Hepatocyte (in vitro differentiated cells): ENCODE measurements around the gene ADGRD2. TPM values are rescaled to one million over a fixed set of nuclear protein-coding genes. Genes with fewer than 3 reads are reported as not detected.

Experiments used
- DNase-seq: peaks from one replicate; pipeline ENCODE4 v3.0.0-alpha.2; 2016; ENCODE audit warnings: low spot score
- H2AFZ ChIP-seq: fragments of 200-600 bp; sonication (generic); 2 replicates; pipeline ENCODE4 v1.6.0; 2016; ENCODE audit warnings: antibody characterized with exemption, mild to moderate bottlenecking
- H3K27ac ChIP-seq: fragments of 200-600 bp; sonication (generic); 2 replicates; pipeline ENCODE4 v1.5.1; 2016; ENCODE audit warnings: mild to moderate bottlenecking
- H3K27me3 ChIP-seq: fragments of 200-600 bp; sonication (generic); 2 replicates; pipeline ENCODE4 v1.6.1; 2016
- H3K36me3 ChIP-seq: fragments of 200-600 bp; sonication (generic); replicated peaks from 2 replicates; pipeline ENCODE4 v1.5.1; 2016; ENCODE audit warnings: low read depth; ENCODE audit not compliant: insufficient read depth
- H3K4me1 ChIP-seq: fragments of 200-600 bp; sonication (generic); 2 replicates; pipeline ENCODE4 v1.5.1; 2016; ENCODE audit warnings: mild to moderate bottlenecking, moderate library complexity; ENCODE audit not compliant: insufficient read depth
- H3K4me2 ChIP-seq: fragments of 200-600 bp; sonication (generic); 2 replicates; pipeline ENCODE4 v1.6.0; 2016
- H3K4me3 ChIP-seq: fragments of 200-600 bp; sonication (generic); 2 replicates; pipeline ENCODE4 v1.5.1; 2016; ENCODE audit warnings: mild to moderate bottlenecking
- H3K79me2 ChIP-seq: fragments of 200-600 bp; sonication (generic); 2 replicates; pipeline ENCODE4 v1.6.0; 2017; ENCODE audit warnings: mild to moderate bottlenecking
- H3K9me2 ChIP-seq: fragments of 200-600 bp; sonication (generic); replicated peaks from 2 replicates; pipeline ENCODE4 v1.6.0; 2017; ENCODE audit warnings: mild to moderate bottlenecking; ENCODE audit not compliant: insufficient read depth
- H3K9me3 ChIP-seq: fragments of 200-600 bp; sonication (generic); 2 replicates; pipeline ENCODE4 v1.5.1; 2016; ENCODE audit warnings: low read depth, mild to moderate bottlenecking
- H4K20me1 ChIP-seq: fragments of 200-600 bp; sonication (generic); 2 replicates; pipeline ENCODE4 v1.6.0; 2016; ENCODE audit warnings: mild to moderate bottlenecking; ENCODE audit not compliant: insufficient read depth, poor library complexity, severe bottlenecking
- EZH2 ChIP-seq: fragments of 200-600 bp; sonication (generic); IDR thresholded peaks from 2 replicates; pipeline ENCODE4 v1.6.1; 2016; ENCODE audit warnings: antibody characterized with exemption, mild to moderate bottlenecking, borderline replicate concordance
- EZH2phosphoT487 ChIP-seq: fragments of 200-600 bp; sonication (generic); IDR thresholded peaks from one replicate; pipeline ENCODE4 v1.6.1; 2018; ENCODE audit warnings: antibody characterized with exemption, mild to moderate bottlenecking, low read depth, moderate library complexity; ENCODE audit not compliant: unreplicated experiment, severe bottlenecking
- WGBS: methylation state at CpG from one replicate; pipeline ENCODE4 v1.1.6; 2016; ENCODE audit warnings: low lambda C conversion rate; ENCODE audit errors: missing lambda C conversion rate; 5-methylcytosine and 5-hydroxymethylcytosine counted together
- polyA plus RNA-seq: library from polyadenylated mRNA; unstranded; fragments of >200 nt; fragmentation: Nextera tagmentation; extraction: Ambion mirVana; gene quantifications from 2 replicates; pipeline ENCODE4 v1.2.1, GENCODE V29; 2016
- total RNA-seq: library from RNA; depleted of rRNA; stranded (reverse); fragments of >200 nt; gene quantifications from 2 replicates; pipeline ENCODE4 v1.2.3, GENCODE V29; 2014
- TF ChIP-seq, protein P1 (sequence below): fragments of 200-600 bp; sonication (generic); IDR thresholded peaks from 2 replicates; pipeline ENCODE4 v1.5.1; 2016; ENCODE audit warnings: antibody characterized with exemption, mild to moderate bottlenecking; ENCODE audit not compliant: poor library complexity

ADGRD2 gene
- total and polyA plus RNA-seq, 2 experiments from 2014 or later = not detected

DNA sequence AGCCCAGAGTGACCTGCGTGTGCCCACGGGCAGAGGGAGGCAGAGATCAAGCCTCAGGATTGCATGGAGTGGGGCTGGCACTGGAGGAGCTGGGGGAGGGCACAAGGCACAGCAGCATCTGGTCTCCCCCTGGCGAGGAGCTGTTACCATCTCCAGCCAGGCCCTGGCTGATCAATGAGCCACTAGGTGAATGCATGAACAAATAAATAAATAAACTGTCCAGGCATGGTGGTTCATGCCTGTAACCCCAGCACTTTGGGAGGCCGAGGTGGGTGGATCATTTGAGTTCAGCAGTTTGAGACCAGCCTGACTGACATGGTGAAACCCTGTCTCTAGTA is 20.8 kb upstream of the ADGRD2 start:
- peaks cover 4% of the 10 kb centered on the region for H3K4me1 ChIP-seq
- H3K4me3 ChIP-seq = no peak overlapping the region
- 89% methylated on average over 4 of the region's 4 CpGs for WGBS
- no peaks in the 10 kb centered on the region for H3K9me3 ChIP-seq
- no peak overlapping the region for H3K4me2 ChIP-seq
- no peaks in the 10 kb centered on the region for H3K79me2 ChIP-seq
- no peaks in the 10 kb centered on the region for H3K36me3 ChIP-seq
- no peaks in the 10 kb centered on the region for H3K9me2 ChIP-seq
- no peak for DNase-seq
- no peak overlapping the region for H3K27ac ChIP-seq
- TF ChIP-seq EZH2 (no peak), EZH2phosphoT487 (no peak)
- TF ChIP-seq, protein P1, sequence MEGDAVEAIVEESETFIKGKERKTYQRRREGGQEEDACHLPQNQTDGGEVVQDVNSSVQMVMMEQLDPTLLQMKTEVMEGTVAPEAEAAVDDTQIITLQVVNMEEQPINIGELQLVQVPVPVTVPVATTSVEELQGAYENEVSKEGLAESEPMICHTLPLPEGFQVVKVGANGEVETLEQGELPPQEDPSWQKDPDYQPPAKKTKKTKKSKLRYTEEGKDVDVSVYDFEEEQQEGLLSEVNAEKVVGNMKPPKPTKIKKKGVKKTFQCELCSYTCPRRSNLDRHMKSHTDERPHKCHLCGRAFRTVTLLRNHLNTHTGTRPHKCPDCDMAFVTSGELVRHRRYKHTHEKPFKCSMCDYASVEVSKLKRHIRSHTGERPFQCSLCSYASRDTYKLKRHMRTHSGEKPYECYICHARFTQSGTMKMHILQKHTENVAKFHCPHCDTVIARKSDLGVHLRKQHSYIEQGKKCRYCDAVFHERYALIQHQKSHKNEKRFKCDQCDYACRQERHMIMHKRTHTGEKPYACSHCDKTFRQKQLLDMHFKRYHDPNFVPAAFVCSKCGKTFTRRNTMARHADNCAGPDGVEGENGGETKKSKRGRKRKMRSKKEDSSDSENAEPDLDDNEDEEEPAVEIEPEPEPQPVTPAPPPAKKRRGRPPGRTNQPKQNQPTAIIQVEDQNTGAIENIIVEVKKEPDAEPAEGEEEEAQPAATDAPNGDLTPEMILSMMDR = no peak
- no peaks in the 10 kb centered on the region for H3K27me3 ChIP-seq
- H4K20me1 ChIP-seq = no peaks in the 10 kb centered on the region
- no peak overlapping the region for H2AFZ ChIP-seq

DNA sequence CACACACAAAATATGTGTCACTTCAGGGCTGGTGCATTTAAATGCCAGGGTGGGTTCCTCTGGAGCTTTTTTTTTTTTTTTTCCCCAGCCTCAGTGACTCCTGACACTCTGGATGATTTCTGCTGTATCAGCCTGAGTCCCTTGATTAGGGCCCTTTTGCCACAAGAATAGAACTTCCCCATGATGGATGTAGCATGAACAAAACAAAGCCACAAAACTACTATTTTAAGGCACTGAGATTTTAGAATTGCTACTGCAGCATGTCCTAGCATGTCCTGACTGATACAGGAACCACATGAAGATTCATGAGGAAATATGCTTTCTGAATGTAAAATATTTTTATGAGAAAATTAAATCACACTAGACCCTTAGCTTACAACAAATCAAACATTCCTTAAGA is 13.9 kb upstream of the ADGRD2 start:
- H3K9me2 ChIP-seq = no peaks in the 10 kb centered on the region
- no peaks in the 10 kb centered on the region for H3K9me3 ChIP-seq
- H2AFZ ChIP-seq = no peak overlapping the region
- DNase-seq = no peak
- H4K20me1 ChIP-seq = no peaks in the 10 kb centered on the region
- no peaks in the 10 kb centered on the region for H3K79me2 ChIP-seq
- H3K36me3 ChIP-seq = no peaks in the 10 kb centered on the region
- no peaks in the 10 kb centered on the region for H3K27me3 ChIP-seq
- no peak overlapping the region for H3K4me3 ChIP-seq
- TF ChIP-seq EZH2phosphoT487 = no peak
- TF ChIP-seq, protein P1 = no peak
- TF ChIP-seq EZH2 = no peak
- H3K4me2 ChIP-seq = no peak overlapping the region
- H3K27ac ChIP-seq = no peak overlapping the region
- peaks cover 1% of the 10 kb centered on the region for H3K4me1 ChIP-seq

DNA sequence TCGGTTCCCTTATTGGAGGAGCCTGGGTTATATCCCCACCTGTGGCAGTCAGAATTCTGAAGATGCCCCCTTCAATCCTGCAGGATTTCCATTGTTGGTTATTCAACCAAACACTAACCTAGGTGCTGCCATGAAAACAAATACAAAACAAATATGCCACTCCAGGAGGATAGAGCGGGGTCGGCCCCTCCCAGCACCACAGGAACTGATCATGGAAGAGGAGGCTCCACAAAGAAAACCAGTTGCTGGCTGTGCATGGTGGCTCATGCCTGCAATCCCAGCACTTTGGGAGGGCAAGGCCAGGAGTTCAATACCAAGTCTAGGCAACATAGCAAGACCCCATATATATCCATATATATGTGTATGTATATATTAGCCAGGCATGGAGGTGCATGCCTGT is 13.2 kb upstream of the ADGRD2 start:
- H3K27me3 ChIP-seq = no peaks in the 10 kb centered on the region
- H3K9me2 ChIP-seq = no peaks in the 10 kb centered on the region
- no peak overlapping the region for H3K4me2 ChIP-seq
- H2AFZ ChIP-seq = no peak overlapping the region
- DNase-seq = no peak
- no peaks in the 10 kb centered on the region for H3K36me3 ChIP-seq
- H3K4me1 ChIP-seq = no peaks in the 10 kb centered on the region
- H4K20me1 ChIP-seq = no peaks in the 10 kb centered on the region
- TF ChIP-seq EZH2 (no peak), EZH2phosphoT487 (no peak)
- TF ChIP-seq, protein P1 = no peak
- H3K9me3 ChIP-seq = no peaks in the 10 kb centered on the region
- H3K27ac ChIP-seq = no peak overlapping the region
- no peaks in the 10 kb centered on the region for H3K79me2 ChIP-seq
- 98% methylated on average over 3 of the region's 3 CpGs for WGBS
- no peak overlapping the region for H3K4me3 ChIP-seq

DNA sequence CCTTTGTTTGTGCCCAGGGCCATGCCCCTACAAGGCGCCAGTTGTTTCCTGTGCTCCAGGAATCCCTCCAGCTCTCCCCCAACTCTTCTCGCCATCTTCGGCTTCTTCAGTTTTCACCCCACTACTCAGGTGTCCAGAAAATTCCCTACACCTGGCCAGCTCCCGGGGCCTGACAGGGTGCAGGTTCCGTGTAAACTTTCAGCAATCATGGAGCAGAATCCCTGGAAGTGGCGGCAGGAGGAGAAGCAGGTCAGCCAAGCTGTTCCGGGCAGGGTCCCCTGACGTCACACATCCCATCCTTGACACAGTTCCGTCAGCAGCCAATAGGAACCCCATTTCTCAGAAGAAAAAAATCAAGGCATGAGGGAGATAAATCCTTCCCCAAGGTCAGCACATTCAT is 12.2 kb upstream of the ADGRD2 start:
- no peak overlapping the region for H3K27ac ChIP-seq
- TF ChIP-seq EZH2 (no peak), EZH2phosphoT487 (no peak)
- TF ChIP-seq, protein P1 = no peak
- H2AFZ ChIP-seq = no peak overlapping the region
- 90% methylated on average over 9 of the region's 9 CpGs for WGBS
- no peaks in the 10 kb centered on the region for H3K27me3 ChIP-seq
- H3K4me1 ChIP-seq = no peaks in the 10 kb centered on the region
- no peaks in the 10 kb centered on the region for H3K36me3 ChIP-seq
- H3K9me3 ChIP-seq = no peaks in the 10 kb centered on the region
- DNase-seq = no peak
- no peaks in the 10 kb centered on the region for H3K9me2 ChIP-seq
- H3K4me2 ChIP-seq = no peak overlapping the region
- no peak overlapping the region for H3K4me3 ChIP-seq
- H3K79me2 ChIP-seq = no peaks in the 10 kb centered on the region
- H4K20me1 ChIP-seq = no peaks in the 10 kb centered on the region
